HUDEP-2 (cell line): ENCODE data around the gene GREB1L.
"Not testable (repeated sequence)": the region's sequence is repeated elsewhere in the genome, so short reads cannot be mapped to it uniquely, and the experiment has no call there.

Source experiments
- DNase-seq, 76 experiments: peaks; one replicate each; lab custom pipeline; 2025; ENCODE audit not compliant: unreplicated experiment in 76 of 76; lab: John Stamatoyannopoulos, UW

Gene GREB1L

DNA sequence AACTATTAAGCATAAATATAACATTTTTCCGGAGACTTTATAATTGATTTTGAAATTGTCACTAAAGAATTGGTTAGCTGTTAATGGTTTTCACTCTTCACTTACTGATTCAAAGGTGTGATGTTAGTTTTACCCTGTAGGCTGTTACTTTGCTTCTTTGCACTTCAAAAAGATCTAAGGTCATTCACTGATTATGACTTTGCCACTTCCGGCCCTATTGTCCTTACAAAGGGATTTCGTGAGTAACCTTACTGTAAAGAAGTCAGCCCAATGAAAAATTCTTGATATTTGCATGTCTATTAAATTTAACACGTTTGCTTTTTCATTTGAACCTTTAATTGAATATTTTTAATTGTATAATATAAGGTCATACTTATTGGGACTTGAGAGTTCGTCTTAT lies 61.4 kb downstream of the GREB1L start:
- no peak for DNase-seq

DNA sequence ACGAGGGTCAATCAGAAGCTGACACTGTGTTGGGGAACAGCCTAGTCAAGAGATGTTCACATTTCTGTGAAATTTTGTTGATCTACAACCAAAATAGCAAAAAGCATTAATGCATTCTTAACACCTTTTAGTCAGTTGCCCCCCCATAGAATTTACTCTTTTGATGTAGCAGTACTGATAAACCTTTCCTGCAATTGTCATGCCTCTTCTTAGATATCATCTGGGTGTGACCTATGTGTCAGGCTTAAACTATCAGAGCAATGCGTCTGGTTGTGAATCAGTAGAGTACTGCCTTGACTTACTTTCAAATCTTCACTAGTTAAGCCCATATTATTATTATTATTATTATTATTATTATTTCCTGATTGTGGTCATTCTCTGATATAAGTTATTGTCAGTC lies 61.9 kb downstream of the GREB1L start:
- no peak for DNase-seq

DNA sequence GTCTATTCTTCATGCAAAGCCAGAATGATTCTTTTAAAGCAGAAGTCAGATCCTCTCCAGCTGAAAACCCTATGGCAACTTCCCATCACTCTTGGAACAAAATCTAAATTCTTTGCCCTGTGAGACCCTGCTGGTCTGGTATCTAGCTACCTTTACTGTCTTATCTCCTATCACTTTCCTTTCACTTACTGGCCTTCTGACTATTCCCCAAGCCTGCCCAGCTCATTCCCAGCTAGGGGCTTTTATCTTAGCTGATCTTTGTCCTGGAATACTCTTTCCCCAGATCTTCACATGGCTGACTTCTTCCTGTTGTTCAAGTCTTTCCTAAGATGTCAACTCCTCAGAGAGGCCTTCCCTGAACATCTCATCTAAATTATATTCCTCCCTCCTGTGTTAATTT lies 63.6 kb downstream of the GREB1L start:
- DNase-seq = no peak

DNA sequence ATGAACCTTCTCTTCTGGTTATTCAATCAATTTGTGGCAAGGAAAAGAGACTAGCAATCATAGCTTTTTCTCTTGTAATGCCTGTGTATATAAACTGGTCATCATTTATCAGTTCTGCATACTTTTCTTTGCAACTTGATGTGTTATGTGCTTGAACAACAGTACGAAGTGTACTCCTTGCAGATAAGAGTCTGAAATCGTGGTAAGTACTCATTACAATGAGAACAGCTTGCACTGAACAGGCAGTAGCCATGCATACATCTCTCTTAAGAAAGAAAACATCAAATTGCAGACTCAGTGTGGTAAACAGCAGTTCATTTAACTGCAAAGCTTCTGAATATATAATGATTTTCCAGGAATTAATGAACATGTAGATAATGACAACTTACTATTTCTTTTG lies 64.3 kb downstream of the GREB1L start:
- no peak for DNase-seq

DNA sequence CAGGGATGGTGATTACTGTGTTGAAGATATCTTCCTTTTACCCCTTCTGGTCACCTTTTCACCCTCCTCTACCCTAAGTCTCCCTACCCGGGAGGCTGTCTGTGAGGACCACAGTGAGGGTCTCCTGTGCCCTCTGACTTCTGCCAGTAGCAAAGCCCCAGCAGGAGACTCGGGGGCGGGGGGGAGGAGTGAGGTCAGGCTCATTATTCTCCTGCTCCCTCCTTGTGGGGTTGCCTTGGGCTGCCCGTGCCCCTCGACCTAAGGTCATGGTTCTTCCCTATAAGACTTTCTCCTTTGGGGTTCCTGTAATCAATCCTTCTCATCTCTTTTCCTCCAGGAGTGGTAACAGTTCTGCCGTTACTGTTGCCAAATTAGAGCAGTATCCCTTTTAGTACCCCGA lies 65.5 kb downstream of the GREB1L start:
- no peak for DNase-seq

DNA sequence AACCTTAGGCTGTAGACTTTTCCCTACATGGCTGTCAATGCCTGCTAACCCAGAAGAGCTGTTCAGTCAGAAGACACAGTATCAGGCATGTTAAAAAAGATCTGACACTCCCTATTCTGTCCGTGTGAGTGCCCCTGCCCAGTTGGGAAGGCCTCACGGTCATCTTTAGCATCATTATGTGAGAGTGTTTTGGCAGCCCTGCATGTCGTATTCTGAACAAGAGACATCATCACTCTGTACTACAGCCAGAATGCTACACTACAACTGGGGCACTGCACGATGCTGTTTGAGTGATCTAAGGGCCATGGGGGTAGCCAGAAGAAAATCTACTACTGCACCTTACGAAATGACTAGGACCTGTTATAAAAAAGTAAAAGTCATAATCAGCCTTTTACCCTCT lies 67.2 kb downstream of the GREB1L start:
- no peak for DNase-seq

DNA sequence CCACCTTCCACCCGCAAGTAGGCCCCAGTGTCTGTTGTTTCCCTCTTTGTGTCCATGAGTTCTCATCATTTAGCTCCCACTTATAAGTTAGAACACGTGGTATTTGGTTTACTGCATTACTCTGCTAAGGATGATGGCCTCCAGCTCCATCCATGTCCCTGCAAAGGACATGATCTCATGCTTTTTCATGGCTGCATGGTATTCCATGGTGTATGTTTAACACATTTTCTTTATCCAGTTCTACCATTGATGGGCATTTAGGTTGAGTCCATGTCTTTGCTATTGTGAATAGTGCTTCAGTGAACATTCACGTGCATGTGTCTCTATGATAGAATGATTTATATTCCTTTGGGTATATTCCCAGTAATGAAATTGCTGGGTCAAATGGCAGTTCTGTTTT lies 69.9 kb downstream of the GREB1L start:
- not testable (repeated sequence) for DNase-seq

DNA sequence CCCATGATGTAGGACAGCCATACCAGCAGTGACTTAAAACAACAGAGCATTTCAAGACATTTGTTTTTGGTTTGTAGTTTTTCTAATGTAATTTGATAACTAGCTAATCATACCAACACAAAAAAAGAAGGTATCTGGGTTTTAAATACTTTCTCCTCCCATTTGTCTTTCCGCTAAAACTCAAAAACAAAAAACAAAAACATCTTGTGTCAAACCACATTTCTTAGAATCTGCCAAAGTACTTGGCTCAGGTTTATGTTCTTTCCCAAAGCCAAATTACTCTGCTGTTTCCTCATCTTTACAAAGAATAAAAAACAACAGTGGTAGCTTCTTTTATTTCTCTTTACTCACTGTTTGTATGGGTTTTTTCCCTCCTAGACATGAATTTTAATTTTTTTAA lies 71.5 kb downstream of the GREB1L start:
- DNase-seq = no peak

DNA sequence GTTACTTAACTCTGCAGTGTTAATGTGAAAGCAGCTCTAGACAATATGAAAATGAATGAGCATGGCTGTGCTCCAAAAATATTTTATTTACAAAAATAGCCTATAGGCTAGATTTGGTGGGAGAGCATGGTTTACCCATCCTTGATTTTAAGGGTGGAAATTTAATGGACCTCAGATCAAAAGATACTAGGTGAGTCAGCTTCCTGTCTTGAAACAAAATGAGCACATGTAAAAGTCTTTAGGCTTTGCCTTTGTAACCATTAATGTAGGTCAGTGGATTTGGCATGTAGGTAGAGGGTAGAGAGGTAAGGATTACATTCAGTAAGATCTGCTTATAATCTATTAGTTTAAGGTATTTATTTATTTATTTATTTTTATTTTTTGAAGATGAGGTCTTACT lies 72.7 kb downstream of the GREB1L start:
- no peak for DNase-seq

DNA sequence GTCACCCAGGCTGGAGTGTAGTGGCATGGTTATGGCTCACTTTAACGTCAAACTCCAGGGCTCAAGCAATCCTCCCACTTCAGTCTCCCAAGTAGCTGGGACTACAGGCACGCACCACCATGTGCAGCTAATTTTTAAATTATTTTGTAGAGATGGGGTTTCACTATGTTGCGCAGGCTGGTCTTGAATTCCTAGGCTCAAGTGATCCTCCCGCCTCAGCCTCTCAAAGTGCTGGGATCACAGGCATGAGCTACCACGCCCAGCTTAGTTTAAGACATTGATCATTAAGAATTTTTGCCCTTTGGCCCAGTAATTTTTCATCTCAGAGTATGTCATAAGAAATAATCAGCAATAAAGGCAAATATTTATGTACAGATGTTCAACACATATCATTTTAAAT lies 73.1 kb downstream of the GREB1L start:
- DNase-seq = not testable (repeated sequence)

DNA sequence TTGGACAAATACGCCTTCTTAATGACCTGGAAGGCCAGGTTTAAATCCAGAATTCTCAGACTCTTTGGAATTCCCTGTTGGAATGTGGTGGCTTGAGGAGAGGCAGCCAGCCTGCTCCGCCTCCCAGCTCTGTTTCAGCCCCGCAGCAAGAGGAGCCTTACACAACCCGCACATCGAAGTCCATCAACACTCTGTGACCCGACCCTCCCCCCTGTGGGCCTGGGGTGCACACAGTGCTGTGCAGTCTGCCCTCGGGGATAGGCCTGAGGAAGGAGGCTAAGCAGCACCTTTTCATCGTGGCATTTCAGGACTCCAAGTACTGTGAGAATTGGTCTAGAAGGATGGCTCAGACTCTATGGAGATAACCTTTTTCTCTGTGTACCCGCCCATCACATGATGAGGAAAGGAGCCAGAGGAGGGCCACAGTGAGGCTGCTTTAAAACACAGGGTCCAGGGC lies 73.7 kb downstream of the GREB1L start:
- DNase-seq = no peak

DNA sequence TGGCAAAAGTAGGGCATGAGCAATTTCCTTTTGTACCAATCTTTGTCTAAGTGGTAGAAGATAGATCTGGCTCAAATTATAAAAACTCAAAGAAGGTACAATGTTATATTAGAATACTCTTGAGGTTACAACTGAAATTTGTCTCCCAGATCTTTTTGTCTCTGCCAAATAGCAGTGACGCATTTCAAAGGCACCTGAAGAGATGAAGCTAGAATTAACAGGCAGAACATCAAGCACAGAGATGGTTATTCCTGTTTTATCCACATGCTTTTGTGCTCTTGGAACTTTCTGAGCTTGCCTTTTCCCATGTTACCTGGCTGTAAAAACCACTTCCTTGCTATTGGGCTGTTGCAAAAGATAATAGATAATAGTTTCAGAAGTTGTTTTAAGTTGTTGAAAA lies 74.3 kb downstream of the GREB1L start:
- DNase-seq = no peak

DNA sequence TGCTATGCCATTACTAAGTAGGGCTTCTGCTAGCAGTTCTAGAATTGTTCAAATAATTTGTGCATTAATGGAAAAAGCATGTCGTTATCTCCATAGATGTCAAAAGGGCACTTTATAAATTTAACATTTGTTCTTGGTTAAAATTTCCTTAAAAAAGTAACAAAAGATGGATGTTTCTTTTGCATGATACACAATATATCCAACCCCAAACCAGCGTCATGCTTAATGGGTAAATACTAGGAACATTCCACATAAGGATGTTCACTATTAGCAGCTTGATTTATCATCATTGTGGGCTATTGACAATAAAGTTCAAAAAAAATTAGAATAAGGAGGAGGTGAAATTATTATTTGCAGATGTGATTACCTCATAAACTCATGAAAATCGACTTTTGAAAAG lies 79.7 kb downstream of the GREB1L start:
- DNase-seq = no peak

DNA sequence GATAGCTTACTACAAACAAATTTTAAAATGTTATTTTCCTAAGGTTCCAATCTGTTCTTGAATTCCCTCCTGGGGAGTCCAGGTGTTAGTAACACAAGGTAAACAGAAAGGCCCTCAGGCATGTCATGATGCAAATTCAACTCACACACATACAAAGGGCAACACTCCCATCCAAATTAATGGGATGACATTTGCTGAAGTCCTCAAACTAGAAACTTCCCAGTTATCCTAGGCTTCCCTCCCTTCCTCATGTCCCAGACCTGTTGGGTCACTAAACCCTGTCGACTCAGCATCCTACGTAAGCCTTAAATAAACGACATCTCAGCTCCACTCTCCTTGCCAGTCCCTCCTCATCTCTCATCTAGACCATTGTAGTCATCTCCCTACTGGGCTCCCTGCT lies 85.1 kb downstream of the GREB1L start:
- no peak for DNase-seq

DNA sequence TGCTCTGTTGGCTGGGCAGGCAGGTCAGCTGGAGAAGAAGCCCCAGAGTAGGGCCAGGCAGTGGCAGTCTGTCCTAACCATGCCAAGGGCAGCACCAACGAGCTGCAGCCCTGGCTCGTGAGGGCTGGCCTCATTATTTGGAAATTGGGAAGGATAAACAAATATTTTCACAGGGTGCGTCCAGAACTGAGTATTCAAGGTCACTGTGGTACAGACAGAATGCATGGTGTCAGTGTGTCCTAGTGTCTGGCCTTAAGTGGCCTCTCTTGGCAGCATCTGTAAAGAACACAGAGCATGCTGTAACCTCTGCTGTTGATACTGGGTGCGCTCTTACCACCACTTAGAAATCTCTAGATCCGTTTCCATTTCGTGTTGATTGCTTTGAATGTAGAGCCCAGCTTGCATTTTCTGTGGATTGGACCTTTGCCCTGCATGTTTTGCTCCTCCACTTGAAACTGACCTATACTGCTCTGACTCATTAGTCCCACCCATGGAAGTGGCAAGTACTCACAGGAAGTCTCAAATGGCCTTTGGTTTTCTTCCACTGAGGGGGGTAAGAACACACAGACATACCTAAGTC lies 88.2 kb downstream of the GREB1L start:
- no peak for DNase-seq

DNA sequence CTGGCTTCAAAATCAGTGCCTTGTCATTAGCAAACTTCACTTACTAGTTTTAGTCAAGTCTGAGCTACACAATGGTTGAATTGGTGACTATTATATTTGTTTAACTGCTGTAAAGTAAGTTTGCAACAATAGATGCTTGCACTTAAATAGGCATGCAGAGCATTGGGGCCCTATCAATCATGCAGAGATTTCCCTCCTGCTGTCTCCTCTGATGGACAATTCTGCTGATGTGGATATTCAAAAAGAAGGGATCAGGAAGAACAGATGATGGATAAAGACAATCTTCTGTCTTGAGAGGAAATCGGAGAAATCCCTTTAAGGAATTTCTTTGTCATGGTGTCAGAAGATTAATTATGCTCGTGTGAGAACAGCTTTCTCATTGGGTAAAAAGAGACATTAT lies 89.0 kb downstream of the GREB1L start:
- no peak for DNase-seq

DNA sequence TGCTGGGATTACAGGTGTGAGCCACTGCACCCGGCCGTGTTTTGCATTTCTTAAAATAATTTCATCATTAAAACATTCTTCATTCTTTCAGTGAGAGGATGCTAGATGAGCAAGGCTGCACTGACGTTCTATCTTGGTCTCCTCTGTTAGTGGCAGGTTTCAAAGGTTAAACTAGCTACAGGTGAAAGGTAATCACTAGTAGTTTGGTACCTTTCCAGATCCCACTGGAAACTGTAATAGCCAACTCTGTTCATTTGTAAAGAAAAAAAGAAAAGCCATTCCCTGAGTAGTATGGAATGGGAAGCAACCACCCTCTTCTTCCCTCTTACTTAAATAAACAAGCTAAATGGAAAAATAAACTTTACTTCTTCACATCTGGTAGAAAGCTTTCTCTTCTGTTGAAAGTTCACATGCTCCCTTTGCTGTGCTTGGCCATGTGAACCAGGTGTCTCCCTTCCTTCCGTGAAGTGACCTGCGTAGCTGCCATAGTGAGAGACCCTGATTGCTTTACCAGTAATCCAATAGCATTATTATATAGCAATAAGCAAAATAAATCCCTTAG lies 94.0 kb downstream of the GREB1L start:
- DNase-seq = no peak

DNA sequence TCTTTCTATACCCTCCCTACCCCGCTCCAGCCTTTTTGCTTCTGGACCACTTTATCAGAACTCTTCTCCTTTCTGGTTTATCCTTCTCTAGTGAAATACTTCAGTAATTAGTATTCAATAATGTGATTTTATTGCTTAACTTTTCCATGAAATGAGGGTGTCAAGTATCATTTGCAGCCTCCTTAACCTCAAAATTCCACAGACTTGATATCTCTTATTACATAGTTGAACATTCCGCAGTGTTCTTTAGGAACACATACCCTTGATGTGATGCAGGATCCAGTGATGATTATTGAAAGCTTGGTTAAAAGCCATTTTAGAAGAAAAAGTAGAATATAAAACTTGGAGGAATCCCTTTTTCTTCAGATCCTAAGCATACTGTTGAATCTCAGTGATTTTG lies 94.8 kb downstream of the GREB1L start:
- DNase-seq = no peak

DNA sequence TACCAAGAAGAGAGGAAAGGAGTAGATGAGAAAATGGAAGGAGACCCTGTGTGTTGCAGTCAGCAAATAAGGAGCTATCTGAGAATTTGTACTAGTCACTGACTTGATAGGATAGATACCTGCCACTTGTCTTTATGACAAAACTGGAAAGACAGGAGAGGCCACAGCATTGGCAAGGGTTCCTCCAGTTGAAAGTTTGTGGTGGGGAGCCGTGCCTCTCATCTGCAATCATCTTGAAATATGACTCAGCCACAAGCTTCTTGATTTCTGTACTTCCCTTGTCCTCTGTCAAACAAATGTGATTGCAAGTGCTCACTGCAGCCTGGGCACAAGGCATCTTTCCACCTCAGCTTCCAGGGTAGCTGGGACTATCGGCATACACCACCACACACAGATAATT lies 99.1 kb downstream of the GREB1L start:
- DNase-seq = no peak

DNA sequence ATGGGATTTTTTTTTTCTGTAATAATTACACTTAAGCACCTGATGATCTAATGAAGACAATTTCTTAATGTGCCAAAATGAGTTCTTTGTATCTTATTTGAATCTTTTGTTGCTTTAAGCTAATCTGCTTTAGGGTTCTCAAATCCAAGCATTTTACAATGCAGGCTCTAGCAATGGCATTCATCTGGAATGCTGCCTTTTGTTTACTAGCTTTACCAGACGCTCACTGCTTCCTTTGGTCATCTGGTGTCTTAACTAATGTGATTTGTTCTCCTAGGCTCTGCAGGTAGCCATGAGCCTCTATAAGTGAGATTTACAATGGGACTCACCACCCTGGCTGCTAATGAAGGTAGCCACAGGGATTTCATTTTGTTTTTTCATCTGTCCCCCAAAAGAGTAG lies 100.3 kb downstream of the GREB1L start:
- DNase-seq = no peak

DNA sequence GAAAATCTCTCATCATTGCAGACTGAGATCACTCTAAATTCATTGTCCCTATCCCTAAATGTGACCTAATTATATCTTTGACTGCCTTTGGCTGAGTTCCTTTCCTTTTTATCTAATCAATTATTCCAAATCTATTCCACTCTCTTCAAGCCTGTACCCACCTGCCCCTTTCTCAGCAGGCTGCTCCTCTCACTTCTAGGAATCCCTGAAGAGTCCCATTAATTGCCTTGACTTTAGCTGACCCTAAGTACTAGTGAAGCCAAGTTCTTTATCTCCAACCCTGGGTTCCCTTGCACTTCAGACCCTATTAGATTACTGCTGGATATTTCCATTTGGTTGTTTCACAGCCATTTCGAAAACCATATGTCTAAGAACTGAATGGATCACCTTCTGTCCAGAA lies 102.8 kb downstream of the GREB1L start:
- no peak for DNase-seq

DNA sequence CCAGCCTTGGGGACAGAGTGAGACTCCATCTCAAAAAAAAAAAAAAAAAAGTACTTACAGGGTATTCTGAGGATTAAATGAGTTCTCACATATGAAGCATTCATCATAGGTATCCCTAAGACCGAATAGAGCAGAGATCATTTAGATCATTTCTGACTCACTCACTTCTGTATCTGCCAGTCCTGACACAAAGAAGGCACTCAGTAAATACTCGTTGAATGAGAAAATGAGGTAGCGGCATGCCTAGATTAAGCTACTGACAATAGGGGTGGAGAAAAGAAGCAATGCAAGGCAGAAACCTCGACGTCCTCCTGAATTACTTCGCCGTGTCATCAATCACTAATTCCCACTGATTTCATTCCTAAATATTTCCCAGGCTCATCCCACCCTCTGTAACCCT lies 103.8 kb downstream of the GREB1L start:
- DNase-seq = no peak

DNA sequence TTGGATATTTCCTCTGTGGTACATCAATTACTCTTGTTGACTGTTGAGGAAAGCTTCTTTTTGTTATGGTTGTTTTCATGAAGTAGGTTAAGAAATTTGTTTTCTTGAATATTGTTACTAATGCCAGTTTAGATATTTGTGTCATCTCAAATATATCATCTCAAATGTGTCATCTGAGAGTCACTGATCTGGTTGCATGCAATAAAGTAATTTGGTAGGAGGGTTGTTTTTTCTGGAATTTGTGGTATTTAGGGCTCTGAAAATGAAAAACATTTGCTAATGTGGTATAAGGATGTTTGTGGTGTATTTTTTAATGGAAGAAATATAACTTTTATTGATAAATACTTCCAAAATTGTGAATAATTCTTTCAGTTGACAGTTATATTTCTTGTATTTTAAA lies 117.7 kb downstream of the GREB1L start:
- no peak for DNase-seq
